HL-60 (cell line): ENCODE results near the gene CNTN1.

Experiments used
- DNase-seq, 2 experiments: peaks; one replicate each; pipeline ENCODE4 v3.0.0-alpha.2; 2010 to 2020; ENCODE audit warnings: low read depth in 1 of 2, low spot score in 1 of 2
- H3K27ac ChIP-seq: fragments of 250-450 bp; sonication (Bioruptor Pico); replicated peaks from 2 replicates; pipeline ENCODE4 v1.5.1; 2020; ENCODE audit warnings: mild to moderate bottlenecking, moderate library complexity
- H3K27me3 ChIP-seq: fragments of 250-450 bp; sonication (Bioruptor Pico); 2 replicates; pipeline ENCODE4 v1.5.1; 2021; ENCODE audit warnings: mild to moderate bottlenecking, moderate library complexity; ENCODE audit not compliant: insufficient read depth, poor library complexity, severe bottlenecking
- H3K4me3 ChIP-seq: replicated peaks from 2 replicates; pipeline ENCODE4 v1.5.1; 2011; ENCODE audit warnings: mild to moderate bottlenecking, control low read depth, low read length; ENCODE audit not compliant: insufficient read depth
- CTCF ChIP-seq: IDR thresholded peaks from one replicate; pipeline ENCODE4 v1.5.1; 2011; ENCODE audit warnings: low read length, control low read depth, inconsistent platforms; ENCODE audit not compliant: insufficient read depth
- GABPA ChIP-seq: IDR thresholded peaks from 2 replicates; pipeline ENCODE4 v1.6.1; 2012; ENCODE audit warnings: low read depth
- POLR2AphosphoS5 ChIP-seq: IDR thresholded peaks from 2 replicates; pipeline ENCODE4 v1.6.1; 2012; ENCODE audit warnings: low read depth
- SPI1 ChIP-seq: IDR thresholded peaks from 2 replicates; pipeline ENCODE4 v1.6.1; 2012; ENCODE audit warnings: low read depth, mild to moderate bottlenecking, borderline replicate concordance
- TF ChIP-seq, protein P1 (sequence below): IDR thresholded peaks from 2 replicates; pipeline ENCODE4 v1.6.1; 2012; ENCODE audit warnings: low read depth; ENCODE audit not compliant: insufficient replicate concordance

The CNTN1 gene

GRCh38 chr12:40832668-40833067 lies 140.4 kb downstream of the CNTN1 start:
- H3K27me3 ChIP-seq, result no peaks in the 10 kb centered on the region
- DNase-seq, result no peak
- H3K4me3 ChIP-seq, result no peak overlapping the region
- no peak for TF ChIP-seq CTCF
- TF ChIP-seq, protein P1, sequence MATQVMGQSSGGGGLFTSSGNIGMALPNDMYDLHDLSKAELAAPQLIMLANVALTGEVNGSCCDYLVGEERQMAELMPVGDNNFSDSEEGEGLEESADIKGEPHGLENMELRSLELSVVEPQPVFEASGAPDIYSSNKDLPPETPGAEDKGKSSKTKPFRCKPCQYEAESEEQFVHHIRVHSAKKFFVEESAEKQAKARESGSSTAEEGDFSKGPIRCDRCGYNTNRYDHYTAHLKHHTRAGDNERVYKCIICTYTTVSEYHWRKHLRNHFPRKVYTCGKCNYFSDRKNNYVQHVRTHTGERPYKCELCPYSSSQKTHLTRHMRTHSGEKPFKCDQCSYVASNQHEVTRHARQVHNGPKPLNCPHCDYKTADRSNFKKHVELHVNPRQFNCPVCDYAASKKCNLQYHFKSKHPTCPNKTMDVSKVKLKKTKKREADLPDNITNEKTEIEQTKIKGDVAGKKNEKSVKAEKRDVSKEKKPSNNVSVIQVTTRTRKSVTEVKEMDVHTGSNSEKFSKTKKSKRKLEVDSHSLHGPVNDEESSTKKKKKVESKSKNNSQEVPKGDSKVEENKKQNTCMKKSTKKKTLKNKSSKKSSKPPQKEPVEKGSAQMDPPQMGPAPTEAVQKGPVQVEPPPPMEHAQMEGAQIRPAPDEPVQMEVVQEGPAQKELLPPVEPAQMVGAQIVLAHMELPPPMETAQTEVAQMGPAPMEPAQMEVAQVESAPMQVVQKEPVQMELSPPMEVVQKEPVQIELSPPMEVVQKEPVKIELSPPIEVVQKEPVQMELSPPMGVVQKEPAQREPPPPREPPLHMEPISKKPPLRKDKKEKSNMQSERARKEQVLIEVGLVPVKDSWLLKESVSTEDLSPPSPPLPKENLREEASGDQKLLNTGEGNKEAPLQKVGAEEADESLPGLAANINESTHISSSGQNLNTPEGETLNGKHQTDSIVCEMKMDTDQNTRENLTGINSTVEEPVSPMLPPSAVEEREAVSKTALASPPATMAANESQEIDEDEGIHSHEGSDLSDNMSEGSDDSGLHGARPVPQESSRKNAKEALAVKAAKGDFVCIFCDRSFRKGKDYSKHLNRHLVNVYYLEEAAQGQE, result no peak
- no peak for TF ChIP-seq GABPA
- no peak for TF ChIP-seq POLR2AphosphoS5
- no peak for TF ChIP-seq SPI1
- H3K27ac ChIP-seq, result no peak overlapping the region

- Histone ChIP-seq H3K27ac (no peak overlapping the region), H3K27me3 (no peaks in the 10 kb centered on the region), H3K4me3 (no peak overlapping the region)
- TF ChIP-seq SPI1 (no peak), GABPA (no peak), CTCF (no peak), POLR2AphosphoS5 (no peak)
- TF ChIP-seq, protein P1, result no peak
- DNase-seq, result no peak
Measured at GRCh38 chr12:40833818-40834217, 141.6 kb downstream of the CNTN1 start.

- H3K27me3 ChIP-seq, result no peaks in the 10 kb centered on the region
Measured at GRCh38 chr12:40834321-40834720, 142.1 kb downstream of the CNTN1 start.

More at GRCh38 chr12:40834321-40834720, 142.1 kb downstream of the CNTN1 start:
- Histone ChIP-seq H3K4me3 (no peak overlapping the region), H3K27ac (no peak overlapping the region)
- no peak for TF ChIP-seq SPI1
- TF ChIP-seq CTCF, result no peak
- TF ChIP-seq GABPA, result no peak
- TF ChIP-seq, protein P1, result no peak
- TF ChIP-seq POLR2AphosphoS5, result no peak
- no peak for DNase-seq
